ENCODE results near the gene CYSRT1.
"Not testable (repeated sequence)": the region's sequence is repeated elsewhere in the genome, so short reads cannot be mapped to it uniquely, and the experiment has no call there.

CYSRT1 gene

GRCh38 chr9:137253717-137254623, 29.0 kb downstream of the CYSRT1 start:
- no peak for DNase-seq

DNA sequence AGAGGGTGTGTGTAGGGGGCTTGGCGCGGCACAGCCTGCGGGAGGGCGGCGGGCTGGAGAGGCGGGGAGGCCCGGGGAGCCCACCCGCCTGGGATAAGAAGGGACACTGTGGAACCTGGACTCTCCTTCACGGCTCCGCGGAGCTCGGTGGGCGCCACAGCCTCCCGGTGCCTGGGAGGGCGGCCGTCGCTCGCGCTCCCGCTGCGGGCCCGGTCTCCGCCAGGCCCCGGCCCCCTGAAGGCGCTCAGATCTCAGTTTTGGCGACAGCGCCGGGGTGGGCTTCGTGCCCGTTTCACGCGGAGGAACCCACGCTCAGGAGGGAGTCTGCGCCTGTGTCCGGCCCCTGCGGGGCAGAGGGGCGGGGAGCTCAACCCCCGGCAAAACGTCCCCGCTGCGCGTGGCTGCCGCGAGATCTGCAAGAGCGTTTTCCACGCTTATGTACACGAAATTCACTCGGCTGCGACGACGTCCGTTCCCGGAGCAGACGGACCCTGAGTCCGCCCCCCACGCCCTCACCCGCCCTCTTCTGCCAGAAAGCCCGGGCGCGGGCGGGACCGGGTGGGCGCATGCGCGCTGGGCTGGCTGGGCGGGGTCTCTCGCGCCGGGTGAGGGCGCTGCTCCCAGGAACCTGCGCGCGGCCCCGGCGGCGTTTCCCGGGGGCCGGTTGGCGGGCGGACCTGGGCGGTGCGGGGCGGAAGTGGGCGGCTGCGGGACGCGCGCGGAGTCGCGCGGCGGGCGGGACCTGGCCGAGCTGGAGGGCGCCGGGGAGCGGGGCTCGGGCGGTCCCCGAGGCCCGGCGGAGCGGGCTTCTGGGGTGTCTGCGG, 29.9 kb downstream of the CYSRT1 start, which contains the start of gene NELFB:
NELFB (plus strand) TSS at position 704 of the 824 bp plus-strand sequence.
- peak; percentile 90 for DNase-seq

DNA sequence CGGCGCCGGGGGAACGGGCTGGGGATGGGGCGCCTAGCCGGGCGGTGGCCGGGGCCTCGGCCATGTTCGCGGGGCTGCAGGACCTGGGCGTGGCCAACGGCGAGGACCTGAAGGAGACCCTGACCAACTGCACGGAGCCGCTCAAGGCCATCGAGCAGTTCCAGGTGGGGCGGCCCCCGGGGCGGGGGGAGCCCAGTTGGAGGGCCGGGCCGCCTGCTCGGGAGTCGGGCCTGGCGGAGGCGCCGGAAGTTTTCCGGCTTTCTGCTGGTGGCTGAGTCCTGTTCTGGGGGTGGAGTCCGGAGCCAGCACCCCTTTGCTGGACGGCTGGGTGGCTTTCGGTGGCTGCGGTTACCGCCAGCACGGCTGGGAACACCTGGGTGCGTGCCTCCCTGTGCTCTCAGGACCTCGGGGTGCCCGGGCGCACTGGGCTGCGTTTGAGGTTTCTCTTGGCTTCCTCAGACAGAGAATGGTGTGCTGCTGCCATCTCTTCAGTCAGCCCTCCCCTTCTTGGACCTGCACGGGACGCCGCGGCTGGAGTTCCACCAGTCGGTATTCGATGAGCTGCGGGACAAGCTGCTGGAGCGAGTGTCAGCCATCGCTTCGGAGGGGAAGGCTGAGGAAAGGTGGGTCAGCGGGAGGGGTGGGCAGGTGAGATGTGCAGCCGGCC, 30.6 kb downstream of the CYSRT1 start:
- DNase-seq: no peak

GRCh38 chr9:137256362-137256761, 31.4 kb downstream of the CYSRT1 start:
- no peak for DNase-seq

GRCh38 chr9:137256856-137257255, 31.9 kb downstream of the CYSRT1 start:
- DNase-seq: no peak

GRCh38 chr9:137262173-137262908, 37.4 kb downstream of the CYSRT1 start:
- not testable (repeated sequence) for DNase-seq

DNA sequence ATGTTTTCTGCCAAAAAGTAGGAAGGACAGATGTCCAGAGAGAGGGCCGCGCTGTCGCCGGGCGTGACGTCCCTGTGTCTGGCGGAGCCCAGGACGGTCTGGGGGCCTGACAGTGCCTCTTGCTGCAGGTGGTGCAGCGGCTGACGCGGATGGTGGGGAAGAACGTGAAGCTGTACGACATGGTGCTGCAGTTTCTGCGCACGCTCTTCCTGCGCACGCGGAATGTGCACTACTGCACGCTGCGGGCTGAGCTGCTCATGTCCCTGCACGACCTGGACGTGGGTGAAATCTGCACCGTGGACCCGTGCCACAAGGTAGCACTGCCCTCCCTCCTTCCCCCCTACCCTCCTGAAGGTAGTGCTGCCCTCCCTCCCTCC, 37.9 kb downstream of the CYSRT1 start:
- no peak for DNase-seq

DNA sequence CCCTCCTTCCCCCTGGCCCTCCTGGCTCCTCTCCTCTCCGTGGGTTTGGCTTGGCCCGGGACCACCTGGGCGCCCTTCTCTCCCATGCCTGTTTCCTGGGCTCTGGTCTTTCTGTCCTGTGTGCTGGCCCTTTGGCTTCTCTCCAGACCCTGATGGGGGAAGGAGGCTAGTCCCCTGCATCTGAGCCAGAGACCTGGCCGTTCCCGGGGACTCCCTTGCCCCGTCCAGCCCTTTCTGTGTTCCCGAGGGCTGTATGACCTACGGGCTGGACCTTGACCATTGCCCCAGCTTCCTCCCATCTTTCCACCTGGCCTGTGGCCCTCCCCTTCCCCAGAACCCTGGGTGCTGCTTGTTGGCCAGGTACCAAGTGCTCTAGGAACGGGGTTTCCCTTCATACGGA, 38.5 kb downstream of the CYSRT1 start:
- DNase-seq: no peak

DNA sequence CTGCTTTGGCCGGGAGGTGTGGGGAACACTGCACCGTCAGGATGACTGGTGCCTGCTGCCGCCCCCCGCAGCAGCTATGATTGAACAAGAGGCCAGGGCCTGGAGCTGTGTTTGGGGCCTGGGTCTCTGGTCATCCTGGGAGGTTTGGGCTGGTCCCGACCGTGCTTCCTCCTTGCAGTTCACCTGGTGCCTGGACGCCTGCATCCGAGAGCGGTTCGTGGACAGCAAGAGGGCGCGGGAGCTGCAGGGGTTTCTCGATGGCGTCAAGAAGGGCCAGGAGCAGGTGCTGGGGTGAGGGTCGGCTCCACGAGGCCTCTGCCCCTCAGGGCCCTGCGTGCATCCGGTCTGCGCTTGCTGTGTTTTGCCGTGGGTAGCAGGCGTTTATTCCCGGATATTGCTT, 39.1 kb downstream of the CYSRT1 start:
- DNase-seq: no peak

DNA sequence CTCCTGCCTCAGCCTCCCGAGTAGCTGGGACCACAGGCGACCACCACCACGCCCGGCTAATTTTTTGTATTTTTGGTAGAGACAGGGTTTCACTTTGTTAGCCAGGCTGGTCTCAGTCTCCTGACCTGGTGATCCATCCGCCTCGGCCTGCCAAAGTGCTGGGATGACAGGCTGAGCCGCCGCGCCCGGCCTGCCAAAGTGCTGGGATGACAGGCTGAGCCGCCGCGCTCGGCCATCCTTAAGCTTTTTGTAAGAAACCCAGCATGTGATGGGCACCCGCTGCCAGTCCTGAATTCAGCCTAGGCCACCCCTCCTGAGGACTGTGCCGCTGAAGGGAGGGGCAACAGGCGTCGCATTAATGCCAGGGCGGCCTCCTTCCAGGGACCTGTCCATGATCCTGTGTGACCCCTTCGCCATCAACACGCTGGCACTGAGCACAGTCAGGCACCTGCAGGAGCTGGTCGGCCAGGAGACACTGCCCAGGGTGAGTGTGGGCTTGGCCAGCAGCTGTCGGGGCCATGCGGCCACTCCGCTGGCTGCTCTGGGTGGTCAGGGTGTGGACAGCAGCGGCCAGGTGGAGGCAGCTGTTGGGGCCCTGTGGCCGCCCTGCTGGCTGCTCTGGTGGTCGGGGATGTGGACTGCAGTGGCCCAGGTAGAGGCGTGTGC, 40.7 kb downstream of the CYSRT1 start:
- no peak for DNase-seq

DNA sequence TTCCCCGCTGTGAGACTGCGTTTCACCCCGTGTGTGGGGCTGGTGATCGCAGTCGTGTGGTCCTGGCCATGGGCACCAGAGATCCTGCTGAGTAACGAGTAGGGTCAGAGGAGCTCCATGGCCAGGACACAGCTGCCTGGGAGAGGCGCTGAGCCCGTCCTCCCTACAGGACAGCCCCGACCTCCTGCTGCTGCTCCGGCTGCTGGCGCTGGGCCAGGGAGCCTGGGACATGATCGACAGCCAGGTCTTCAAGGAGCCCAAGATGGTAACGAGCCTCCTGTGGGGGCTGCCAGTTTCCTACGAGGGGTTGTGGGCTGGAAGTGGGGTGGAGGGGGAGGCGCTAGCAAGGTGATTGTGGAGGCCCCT, 41.2 kb downstream of the CYSRT1 start:
- DNase-seq: no peak

GRCh38 chr9:137266585-137267453, 41.8 kb downstream of the CYSRT1 start:
- DNase-seq: no peak

DNA sequence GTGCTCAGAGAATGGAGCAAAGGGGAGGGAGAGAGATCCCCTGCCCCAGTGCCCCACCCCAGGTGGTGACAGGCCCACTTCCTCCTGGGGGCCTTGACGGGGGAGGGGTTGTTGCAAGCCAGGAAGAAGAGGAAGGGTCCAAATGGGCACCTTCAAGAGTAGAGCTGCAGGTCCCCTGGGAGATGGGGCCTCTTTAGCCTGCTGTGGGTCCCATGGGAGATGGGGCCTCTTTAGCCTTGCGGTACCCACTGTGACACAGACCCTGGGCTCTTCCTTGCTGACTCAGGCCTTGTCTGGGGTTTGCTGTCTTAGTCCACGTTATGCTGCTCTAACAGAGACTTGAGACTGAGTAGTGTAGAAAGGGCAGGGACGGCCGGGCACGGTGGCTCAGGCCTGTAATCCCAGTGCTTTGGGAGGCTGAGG, 43.0 kb downstream of the CYSRT1 start:
- DNase-seq: no peak

DNA sequence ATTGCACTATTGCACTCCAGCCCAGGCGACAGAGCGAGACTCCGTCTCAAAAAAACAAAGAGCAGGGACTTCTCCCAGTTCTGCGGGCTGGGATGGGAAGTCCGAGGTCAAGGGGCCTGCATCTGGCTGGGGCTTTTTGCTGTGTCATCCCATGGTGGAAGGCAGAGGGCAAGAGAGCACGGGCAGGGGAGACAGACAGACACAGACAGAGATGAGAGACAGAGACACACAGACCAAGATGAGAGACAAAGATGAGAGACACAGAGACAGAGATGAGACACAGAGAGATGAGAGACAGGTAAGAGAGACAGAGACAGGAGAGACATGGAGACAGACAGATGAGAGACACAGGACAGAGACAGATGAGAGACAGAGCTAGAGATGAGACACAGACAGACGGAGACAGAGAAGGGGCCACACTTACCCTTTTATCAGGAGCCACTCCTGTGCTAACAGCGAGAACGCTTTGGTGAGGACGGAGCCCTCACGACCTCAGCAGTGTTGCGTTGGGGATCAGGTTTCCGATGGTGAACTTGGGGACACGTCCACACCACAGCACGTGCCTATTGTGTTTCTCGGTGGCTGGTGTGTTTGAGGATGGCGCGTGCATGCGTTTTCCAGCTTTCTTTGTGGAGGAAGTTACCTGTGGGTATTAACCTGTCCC, 43.7 kb downstream of the CYSRT1 start:
- DNase-seq: no peak

- DNase-seq: no peak
Observed at GRCh38 chr9:137269231-137269772, 44.3 kb downstream of the CYSRT1 start.

- no peak for DNase-seq
Observed at GRCh38 chr9:137270929-137271695, 46.1 kb downstream of the CYSRT1 start.

DNA sequence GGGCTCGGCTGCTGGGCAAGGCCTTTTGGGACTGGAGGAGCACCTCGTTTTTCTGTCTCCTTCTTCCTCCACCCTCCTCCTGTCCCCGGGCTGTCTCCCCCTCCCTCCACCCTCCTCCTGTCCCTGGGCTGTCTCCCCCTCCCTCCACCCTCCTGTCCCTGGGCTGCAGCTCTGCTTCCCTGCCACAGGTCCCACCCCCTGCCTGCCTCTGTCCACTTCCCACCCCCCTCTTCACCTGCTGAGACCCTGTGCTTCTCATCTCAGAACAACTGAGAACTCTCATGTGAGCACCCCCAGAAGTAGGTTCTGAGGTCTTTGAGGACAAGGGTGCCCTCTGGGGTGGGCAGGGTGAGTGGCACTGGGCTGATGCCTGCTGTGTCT, 46.7 kb downstream of the CYSRT1 start:
- DNase-seq: no peak

- DNase-seq: no peak
Observed at GRCh38 chr9:137272241-137273094, 47.5 kb downstream of the CYSRT1 start.

Data from NCI-H1092 treated with DMSO at 0.1 percent for 48 hours (cell line).